Suprapubic skin (tissue), 4 donors: Measurements from ENCODE around the gene ZNF536.

Source experiments
- EP300 ChIP-seq: sonication (generic); formaldehyde crosslinking; IDR thresholded peaks from one replicate; pipeline ENCODE4 v1.6.1; 2017; ENCODE audit warnings: antibody characterized with exemption
- POLR2A ChIP-seq, 2 donors: fragments of 450-650 bp; IDR thresholded peaks; one replicate each; pipeline ENCODE4 v1.6.1; 2017; ENCODE audit warnings: antibody characterized with exemption in 2 of 2, mild to moderate bottlenecking in 2 of 2, moderate library complexity in 2 of 2
- POLR2AphosphoS5 ChIP-seq, 3 donors: sonication (generic); formaldehyde crosslinking; IDR thresholded peaks; one replicate each; pipeline ENCODE4 v1.6.1; 2017; ENCODE audit warnings: antibody characterized with exemption in 3 of 3
- TF ChIP-seq, protein P1 (sequence below), 2 donors: fragments of 200-600 bp in 1 of 2; fragments of 450-650 bp in 1 of 2; sonication (generic) in 1 of 2; IDR thresholded peaks; one replicate each; pipeline ENCODE4 v1.5.1; 2016 to 2019; ENCODE audit warnings: antibody characterized with exemption in 2 of 2, mild to moderate bottlenecking in 1 of 2, moderate library complexity in 1 of 2

DNA sequence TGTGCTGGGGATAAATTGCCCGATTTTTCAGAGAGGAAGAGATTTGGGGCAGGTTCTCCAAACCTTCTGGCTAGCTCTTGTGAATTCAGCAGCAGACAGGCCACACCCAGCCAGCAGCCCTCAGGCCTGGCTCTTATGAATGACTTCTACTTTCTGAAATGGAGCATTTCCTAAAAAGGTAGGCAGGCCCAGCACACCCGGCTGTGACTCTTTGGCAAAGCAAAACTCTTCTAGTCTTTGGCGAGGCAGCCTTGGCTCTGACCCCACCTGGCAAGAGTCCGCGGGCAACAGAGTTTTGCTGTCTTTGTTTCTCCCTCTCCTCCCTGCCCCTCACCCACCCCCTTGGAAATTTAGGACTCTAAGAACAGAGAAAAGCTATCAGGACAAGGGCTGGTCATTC, 221.2 kb downstream of the ZNF536 start:
- TF ChIP-seq POLR2AphosphoS5 (IDR thresholded peaks at IDR 0.05) (no peak), POLR2A (IDR thresholded peaks at IDR 0.05) (no peak), EP300 (no peak)
- TF ChIP-seq, protein P1, sequence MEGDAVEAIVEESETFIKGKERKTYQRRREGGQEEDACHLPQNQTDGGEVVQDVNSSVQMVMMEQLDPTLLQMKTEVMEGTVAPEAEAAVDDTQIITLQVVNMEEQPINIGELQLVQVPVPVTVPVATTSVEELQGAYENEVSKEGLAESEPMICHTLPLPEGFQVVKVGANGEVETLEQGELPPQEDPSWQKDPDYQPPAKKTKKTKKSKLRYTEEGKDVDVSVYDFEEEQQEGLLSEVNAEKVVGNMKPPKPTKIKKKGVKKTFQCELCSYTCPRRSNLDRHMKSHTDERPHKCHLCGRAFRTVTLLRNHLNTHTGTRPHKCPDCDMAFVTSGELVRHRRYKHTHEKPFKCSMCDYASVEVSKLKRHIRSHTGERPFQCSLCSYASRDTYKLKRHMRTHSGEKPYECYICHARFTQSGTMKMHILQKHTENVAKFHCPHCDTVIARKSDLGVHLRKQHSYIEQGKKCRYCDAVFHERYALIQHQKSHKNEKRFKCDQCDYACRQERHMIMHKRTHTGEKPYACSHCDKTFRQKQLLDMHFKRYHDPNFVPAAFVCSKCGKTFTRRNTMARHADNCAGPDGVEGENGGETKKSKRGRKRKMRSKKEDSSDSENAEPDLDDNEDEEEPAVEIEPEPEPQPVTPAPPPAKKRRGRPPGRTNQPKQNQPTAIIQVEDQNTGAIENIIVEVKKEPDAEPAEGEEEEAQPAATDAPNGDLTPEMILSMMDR (IDR thresholded peaks at IDR 0.05): no peak
